ENCODE results near the gene KIAA0753.

KIAA0753 gene

GRCh38 chr17:6677158-6677831 is 36.8 kb upstream of the KIAA0753 start:
- POLR2A ChIA-PET (ENCODE audit: low non-redundant PET): no interaction called here
- H3K27ac ChIP-seq: no peak overlapping the region
- no peak for DNase-seq (ENCODE audit: low spot score)
- TF ChIP-seq CTCF (conservative IDR thresholded peaks at IDR 0.05; ENCODE audit: low read depth): no peak
- CTCF ChIA-PET: no interaction called here

GRCh38 chr17:6676802-6677157 is 36.3 kb upstream of the KIAA0753 start:
- CTCF ChIA-PET: interaction anchor here (0.6 to 1.9 kb wide), 3 partner anchors 9 to 206 kb away, joined by 4 to 6 read pairs (median 4); no protein-coding TSS in a partner anchor

GRCh38 chr17:6675201-6675825 is 34.8 kb upstream of the KIAA0753 start:
- ChIA-PET CTCF (interaction anchor here (0.6 to 1.9 kb wide), 4 partner anchors 9 to 76 kb away, joined by 3 to 4 read pairs (median 3); no protein-coding TSS in a partner anchor), POLR2A (ENCODE audit: low non-redundant PET) (no interaction called here)
- no peak for DNase-seq (ENCODE audit: low spot score)
- TF ChIP-seq CTCF (conservative IDR thresholded peaks at IDR 0.05; ENCODE audit: low read depth): no peak
- H3K27ac ChIP-seq: no peak overlapping the region

More at GRCh38 chr17:6676802-6677157, 36.3 kb upstream of the KIAA0753 start:
- H3K27ac ChIP-seq: no peak overlapping the region
- TF ChIP-seq CTCF (conservative IDR thresholded peaks at IDR 0.05; ENCODE audit: low read depth): no peak
- no peak for DNase-seq (ENCODE audit: low spot score)
- POLR2A ChIA-PET (ENCODE audit: low non-redundant PET): no interaction called here

- TF ChIP-seq CTCF (conservative IDR thresholded peaks at IDR 0.05; ENCODE audit: low read depth): no peak
- CTCF ChIA-PET: no interaction called here
- POLR2A ChIA-PET (ENCODE audit: low non-redundant PET): no interaction called here
- no peak for DNase-seq (ENCODE audit: low spot score)
- H3K27ac ChIP-seq: no peak overlapping the region
Measured at GRCh38 chr17:6674586-6674985, 34.1 kb upstream of the KIAA0753 start.

- no peak for TF ChIP-seq CTCF (conservative IDR thresholded peaks at IDR 0.05; ENCODE audit: low read depth)
- DNase-seq (ENCODE audit: low spot score): no peak
- ChIA-PET CTCF (no interaction called here), POLR2A (ENCODE audit: low non-redundant PET) (no interaction called here)
- peak overlapping the region; percentile 91 for H3K27ac ChIP-seq
Measured at GRCh38 chr17:6671431-6671830, 30.9 kb upstream of the KIAA0753 start.

GRCh38 chr17:6670999-6671398 is 30.5 kb upstream of the KIAA0753 start:
- ChIA-PET CTCF (no interaction called here), POLR2A (ENCODE audit: low non-redundant PET) (no interaction called here)
- H3K27ac ChIP-seq: peak overlapping the region; percentile 91
- no peak for TF ChIP-seq CTCF (conservative IDR thresholded peaks at IDR 0.05; ENCODE audit: low read depth)
- DNase-seq (ENCODE audit: low spot score): no peak
